Ovary (tissue), 9 donors: Measurements from ENCODE around the gene TPM4. TPM values are rescaled to one million over a fixed set of nuclear protein-coding genes. Genes with fewer than 3 reads are reported as not detected.

Experiments
- DNase-seq, 5 donors: peaks; one replicate each; pipeline ENCODE4 v3.0.0-alpha.2; 2019 to 2020
- H3K27ac ChIP-seq, 2 donors: fragments of 200-600 bp; one replicate each; pipeline versions ENCODE4 v1.5.1 to v1.8.0; 2019 to 2022
- H3K27me3 ChIP-seq: fragments of 200-600 bp; one replicate; pipeline ENCODE4 v1.8.0; 2022
- H3K36me3 ChIP-seq: fragments of 200-600 bp; sonication (generic); one replicate; pipeline ENCODE4 v1.5.1; 2019
- H3K4me1 ChIP-seq: one replicate; pipeline ENCODE4 v1.8.1; 2013; ENCODE audit warnings: mild to moderate bottlenecking, moderate library complexity; ENCODE audit not compliant: insufficient read depth
- H3K4me3 ChIP-seq: fragments of 200-600 bp; sonication (generic); one replicate; pipeline ENCODE4 v1.5.1; 2017
- H3K9me3 ChIP-seq, 2 donors: fragments of 200-600 bp in 1 of 2; sonication (generic) in 1 of 2; one replicate each; pipeline versions ENCODE4 v1.5.1 to v1.8.1; 2013 to 2019; ENCODE audit warnings: mild to moderate bottlenecking in 1 of 2, moderate library complexity in 1 of 2
- CTCF ChIP-seq, 3 donors: fragments of 450-650 bp in 2 of 3; fragments of 200-600 bp in 1 of 3; IDR thresholded peaks; one replicate each; pipeline versions ENCODE4 v1.5.1 to v1.8.0; 2016 to 2022; ENCODE audit warnings: antibody characterized with exemption in 3 of 3, mild to moderate bottlenecking in 1 of 3
- EP300 ChIP-seq: sonication (generic); formaldehyde crosslinking; IDR thresholded peaks from one replicate; pipeline ENCODE4 v1.6.1; 2017; ENCODE audit warnings: antibody characterized with exemption
- POLR2A ChIP-seq: fragments of 450-650 bp; IDR thresholded peaks from one replicate; pipeline ENCODE4 v1.6.1; 2017; ENCODE audit warnings: antibody characterized with exemption, mild to moderate bottlenecking, moderate library complexity
- WGBS, 3 donors: extraction: QIAGEN DNeasy Blood & Tissue Kit in 1 of 3; methylation state at CpG; one replicate each; pipeline versions ENCODE4 v1.1.5 to v1.1.7; 2013 to 2017; 5-methylcytosine and 5-hydroxymethylcytosine counted together
- intact Hi-C, 4 donors: fragments of 100-400 bp; cut with DNase I; formaldehyde crosslinking; loops; one replicate each; pipeline versions ENCODE4 v1.11.0 to v1.15.1; 2022 to 2023
- polyA plus RNA-seq, 2 donors: library from polyadenylated mRNA; stranded (reverse); fragments of 200-250 nt in 1 of 2; fragments of 350-450 nt in 1 of 2; fragmentation: Illumina TruSeq in 1 of 2; extraction: RNeasy Lipid Tissue Mini Kit (QIAGEN cat#74804) in 1 of 2; gene quantifications; one replicate each; pipeline ENCODE4 v1.2.3, GENCODE V29; 2013 to 2014
- total RNA-seq, 7 donors: library from RNA; depleted of rRNA in 2 of 7; stranded (reverse); fragments of >200 nt in 2 of 7; fragmentation: NEBNext Ultra II Directional in 3 of 7; extraction: Animal tissue kit (Norgen Biotek cat#: 25700) in 3 of 7; gene quantifications; one replicate each; pipeline versions ENCODE4 v1.1.0 to v1.2.4, GENCODE V29; 2016 to 2023
- donor health status: DM: no; HTN: no; CAD: no; lungs with moderate emphysema.
- donor health status: DM: no; HTN: no; CAD: no.
- donor health status: Bipolar disorder and iron deficiency.
- donor health status: DM: yes; HTN: yes; CAD: no.
- donor health status: DM: no; HTN: no; CAD: no.
- donor health status: DM: yes; HTN: yes; CAD: no.

Gene TPM4
- total and polyA plus RNA-seq, 9 donors: 286 to 664 (median 554) TPM

GRCh38 chr19:16041991-16042386 lies 34.3 kb upstream of the TPM4 start:
- Histone ChIP-seq H3K4me1 (no peaks in the 10 kb centered on the region), H3K27ac (no peak overlapping the region), H3K9me3 (no peaks in the 10 kb centered on the region), H3K4me3 (no peak overlapping the region), H3K27me3 (no peaks in the 10 kb centered on the region), H3K36me3 (no peaks in the 10 kb centered on the region)
- intact Hi-C loops: loop anchor here (2.0 to 5.0 kb wide), 3 partner anchors 139 to 143 kb away; partner anchors contain the start of gene FAM32A (in 1 of the 4)
- TF ChIP-seq CTCF (IDR thresholded peaks at IDR 0.05): no peak
- TF ChIP-seq POLR2A: no peak
- TF ChIP-seq EP300: no peak
- DNase-seq: no peak
- 55 to 61% (median 60%) methylated on average over 9 of the region's 9 CpGs for WGBS, 3 donors

- intact Hi-C loops: loop anchor here in 2 of 4 donors (5.0 kb wide), 1 partner anchor 140 kb away; no protein-coding TSS in a partner anchor
- no peak for DNase-seq
- WGBS, 3 donors: 31 to 41% (median 34%) methylated on average over 4 of the region's 4 CpGs
Measured at GRCh38 chr19:16042533-16043085, 33.7 kb upstream of the TPM4 start.

GRCh38 chr19:16043156-16043757 lies 33.0 kb upstream of the TPM4 start:
- H3K36me3 ChIP-seq: no peaks in the 10 kb centered on the region
- 44 to 60% (median 47%) methylated on average over 2 of the region's 2 CpGs for WGBS, 3 donors
- H3K4me3 ChIP-seq: no peak overlapping the region
- no peak for DNase-seq
- no peak overlapping the region for H3K27ac ChIP-seq
- TF ChIP-seq EP300 (no peak), CTCF (IDR thresholded peaks at IDR 0.05) (no peak), POLR2A (no peak)
- intact Hi-C loops: loop anchor here in 2 of 4 donors (5.0 kb wide), 1 partner anchor 139 kb away; no protein-coding TSS in a partner anchor
- H3K27me3 ChIP-seq: no peaks in the 10 kb centered on the region
- H3K4me1 ChIP-seq: no peaks in the 10 kb centered on the region
- H3K9me3 ChIP-seq: no peaks in the 10 kb centered on the region

More at GRCh38 chr19:16042533-16043085, 33.7 kb upstream of the TPM4 start:
- H3K4me3 ChIP-seq: no peak overlapping the region
- H3K27ac ChIP-seq: no peak overlapping the region
- H3K36me3 ChIP-seq: no peaks in the 10 kb centered on the region
- H3K4me1 ChIP-seq: no peaks in the 10 kb centered on the region
- TF ChIP-seq CTCF (IDR thresholded peaks at IDR 0.05): no peak
- TF ChIP-seq EP300: no peak
- TF ChIP-seq POLR2A: no peak
- H3K27me3 ChIP-seq: no peaks in the 10 kb centered on the region
- no peaks in the 10 kb centered on the region for H3K9me3 ChIP-seq

GRCh38 chr19:16044746-16045145 lies 31.5 kb upstream of the TPM4 start:
- DNase-seq: no peak
- 74 to 83% (median 75%) methylated on average over 7 of the region's 7 CpGs for WGBS, 3 donors
- no peaks in the 10 kb centered on the region for H3K27me3 ChIP-seq
- H3K4me3 ChIP-seq: no peak overlapping the region
- intact Hi-C loops: loop anchor here in 2 of 4 donors (5.0 kb wide), 1 partner anchor 138 kb away; no protein-coding TSS in a partner anchor
- no peak overlapping the region for H3K27ac ChIP-seq
- H3K36me3 ChIP-seq: no peaks in the 10 kb centered on the region
- H3K4me1 ChIP-seq: no peaks in the 10 kb centered on the region
- no peaks in the 10 kb centered on the region for H3K9me3 ChIP-seq
- no peak for TF ChIP-seq CTCF (IDR thresholded peaks at IDR 0.05)
- TF ChIP-seq POLR2A: no peak
- TF ChIP-seq EP300: no peak
